ENCODE data around the gene EXOC2.

EXOC2 gene

GRCh38 chr6:692356-692851 lies 535 bp downstream of the EXOC2 start:
- H3K9me3 ChIP-seq (ENCODE audit: insufficient read depth, low read depth, low read length) = no peaks in the 10 kb centered on the region
- no peaks in the 10 kb centered on the region for H3K27me3 ChIP-seq (ENCODE audit: insufficient read depth, low read length)
- H3K4me3 ChIP-seq (ENCODE audit: low read length) = peak overlapping the region; percentile 99
- H3K27ac ChIP-seq (ENCODE audit: low read length) = no peak overlapping the region
- H3K36me3 ChIP-seq (ENCODE audit: insufficient read depth, low read depth, low read length) = peaks cover 22% of the 10 kb centered on the region; the same call in 1 of the 2 replicates
- H3K4me1 ChIP-seq (ENCODE audit: insufficient read depth, low read length) = peaks cover 15% of the 10 kb centered on the region; the same call in 1 of the 2 replicates
- H3K9ac ChIP-seq (ENCODE audit: low read depth, low read length) = peak overlapping the region; percentile 87; the same call in 1 of the 2 replicates

- Histone ChIP-seq H3K9me3 (ENCODE audit: insufficient read depth, low read depth, low read length) (no peaks in the 10 kb centered on the region), H3K27me3 (ENCODE audit: insufficient read depth, low read length) (no peaks in the 10 kb centered on the region), H3K9ac (ENCODE audit: low read depth, low read length) (no peak overlapping the region; the same call in 1 of the 2 replicates), H3K4me1 (ENCODE audit: insufficient read depth, low read length) (peaks cover 29% of the 10 kb centered on the region; the same call in 1 of the 2 replicates), H3K36me3 (ENCODE audit: insufficient read depth, low read depth, low read length) (peaks cover 22% of the 10 kb centered on the region; the same call in 1 of the 2 replicates), H3K27ac (ENCODE audit: low read length) (no peak overlapping the region), H3K4me3 (ENCODE audit: low read length) (no peak overlapping the region)
Measured at GRCh38 chr6:689223-689622, 3.7 kb downstream of the EXOC2 start.

- no peaks in the 10 kb centered on the region for H3K9me3 ChIP-seq (ENCODE audit: insufficient read depth, low read depth, low read length)
- H3K27me3 ChIP-seq (ENCODE audit: insufficient read depth, low read length) = no peaks in the 10 kb centered on the region
- no peak overlapping the region for H3K9ac ChIP-seq (ENCODE audit: low read depth, low read length)
- peaks cover 22% of the 10 kb centered on the region; the same call in 1 of the 2 replicates for H3K36me3 ChIP-seq (ENCODE audit: insufficient read depth, low read depth, low read length)
- H3K27ac ChIP-seq (ENCODE audit: low read length) = no peak overlapping the region
- no peak overlapping the region for H3K4me3 ChIP-seq (ENCODE audit: low read length)
- H3K4me1 ChIP-seq (ENCODE audit: insufficient read depth, low read length) = peaks cover 46% of the 10 kb centered on the region
Measured at GRCh38 chr6:686497-686896, 6.4 kb downstream of the EXOC2 start.

- Histone ChIP-seq H3K9me3 (ENCODE audit: insufficient read depth, low read depth, low read length) (no peaks in the 10 kb centered on the region), H3K9ac (ENCODE audit: low read depth, low read length) (peak overlapping the region; percentile 24; the same call in 1 of the 2 replicates)
Measured at GRCh38 chr6:684831-685636, 7.9 kb downstream of the EXOC2 start.

GRCh38 chr6:683742-684440 lies 9.0 kb downstream of the EXOC2 start:
- Histone ChIP-seq H3K4me1 (ENCODE audit: insufficient read depth, low read length) (peaks cover 58% of the 10 kb centered on the region), H3K9me3 (ENCODE audit: insufficient read depth, low read depth, low read length) (no peaks in the 10 kb centered on the region), H3K9ac (ENCODE audit: low read depth, low read length) (peak overlapping the region; percentile 35; the same call in 1 of the 2 replicates), H3K36me3 (ENCODE audit: insufficient read depth, low read depth, low read length) (peaks cover 11% of the 10 kb centered on the region; the same call in 1 of the 2 replicates), H3K27ac (ENCODE audit: low read length) (no peak overlapping the region), H3K27me3 (ENCODE audit: insufficient read depth, low read length) (no peaks in the 10 kb centered on the region), H3K4me3 (ENCODE audit: low read length) (peak overlapping the region; percentile 56)

More at GRCh38 chr6:684831-685636, 7.9 kb downstream of the EXOC2 start:
- H3K4me3 ChIP-seq (ENCODE audit: low read length) = no peak overlapping the region
- peaks cover 57% of the 10 kb centered on the region for H3K4me1 ChIP-seq (ENCODE audit: insufficient read depth, low read length)
- H3K36me3 ChIP-seq (ENCODE audit: insufficient read depth, low read depth, low read length) = peaks cover 18% of the 10 kb centered on the region; the same call in 1 of the 2 replicates
- no peaks in the 10 kb centered on the region for H3K27me3 ChIP-seq (ENCODE audit: insufficient read depth, low read length)
- peak overlapping the region; percentile 36 for H3K27ac ChIP-seq (ENCODE audit: low read length)

- Histone ChIP-seq H3K9ac (ENCODE audit: low read depth, low read length) (peak overlapping the region; percentile 71), H3K27ac (ENCODE audit: low read length) (peak overlapping the region; percentile 95), H3K36me3 (ENCODE audit: insufficient read depth, low read depth, low read length) (no peaks in the 10 kb centered on the region; the same call in 1 of the 2 replicates), H3K4me3 (ENCODE audit: low read length) (peak overlapping the region; percentile 49; the same call in 1 of the 2 replicates), H3K4me1 (ENCODE audit: insufficient read depth, low read length) (peaks cover 69% of the 10 kb centered on the region), H3K27me3 (ENCODE audit: insufficient read depth, low read length) (no peaks in the 10 kb centered on the region), H3K9me3 (ENCODE audit: insufficient read depth, low read depth, low read length) (no peaks in the 10 kb centered on the region)
Measured at GRCh38 chr6:680666-681340, 12.1 kb downstream of the EXOC2 start.

GRCh38 chr6:680251-680650 lies 12.7 kb downstream of the EXOC2 start:
- Histone ChIP-seq H3K4me3 (ENCODE audit: low read length) (peak overlapping the region; percentile 49; the same call in 1 of the 2 replicates), H3K4me1 (ENCODE audit: insufficient read depth, low read length) (peaks cover 65% of the 10 kb centered on the region), H3K36me3 (ENCODE audit: insufficient read depth, low read depth, low read length) (no peaks in the 10 kb centered on the region; the same call in 1 of the 2 replicates), H3K27me3 (ENCODE audit: insufficient read depth, low read length) (no peaks in the 10 kb centered on the region), H3K9ac (ENCODE audit: low read depth, low read length) (peak overlapping the region; percentile 71; the same call in 1 of the 2 replicates), H3K9me3 (ENCODE audit: insufficient read depth, low read depth, low read length) (no peaks in the 10 kb centered on the region), H3K27ac (ENCODE audit: low read length) (peak overlapping the region; percentile 95)

GRCh38 chr6:679282-679681 lies 13.7 kb downstream of the EXOC2 start:
- peak overlapping the region; percentile 43; the same call in 1 of the 2 replicates for H3K9ac ChIP-seq (ENCODE audit: low read depth, low read length)
- peaks cover 65% of the 10 kb centered on the region for H3K4me1 ChIP-seq (ENCODE audit: insufficient read depth, low read length)
- H3K4me3 ChIP-seq (ENCODE audit: low read length) = no peak overlapping the region
- H3K36me3 ChIP-seq (ENCODE audit: insufficient read depth, low read depth, low read length) = no peaks in the 10 kb centered on the region; the same call in 1 of the 2 replicates
- peak overlapping the region; percentile 4 for H3K27ac ChIP-seq (ENCODE audit: low read length)
- no peaks in the 10 kb centered on the region for H3K27me3 ChIP-seq (ENCODE audit: insufficient read depth, low read length)
- no peaks in the 10 kb centered on the region for H3K9me3 ChIP-seq (ENCODE audit: insufficient read depth, low read depth, low read length)

- H3K9me3 ChIP-seq (ENCODE audit: insufficient read depth, low read depth, low read length) = no peaks in the 10 kb centered on the region
- no peak overlapping the region for H3K27ac ChIP-seq (ENCODE audit: low read length)
- H3K4me3 ChIP-seq (ENCODE audit: low read length) = no peak overlapping the region
- peaks cover 67% of the 10 kb centered on the region for H3K4me1 ChIP-seq (ENCODE audit: insufficient read depth, low read length)
- no peaks in the 10 kb centered on the region; the same call in 1 of the 2 replicates for H3K36me3 ChIP-seq (ENCODE audit: insufficient read depth, low read depth, low read length)
- H3K9ac ChIP-seq (ENCODE audit: low read depth, low read length) = no peak overlapping the region
- H3K27me3 ChIP-seq (ENCODE audit: insufficient read depth, low read length) = no peaks in the 10 kb centered on the region
Measured at GRCh38 chr6:678520-678919, 14.4 kb downstream of the EXOC2 start.

GRCh38 chr6:677919-678318 lies 15.0 kb downstream of the EXOC2 start:
- Histone ChIP-seq H3K9me3 (ENCODE audit: insufficient read depth, low read depth, low read length) (no peaks in the 10 kb centered on the region), H3K4me3 (ENCODE audit: low read length) (no peak overlapping the region), H3K36me3 (ENCODE audit: insufficient read depth, low read depth, low read length) (no peaks in the 10 kb centered on the region; the same call in 1 of the 2 replicates), H3K27ac (ENCODE audit: low read length) (no peak overlapping the region), H3K9ac (ENCODE audit: low read depth, low read length) (0 out of 2 replicates have a peak overlapping the region, but pooled peaks have one; percentile 29), H3K4me1 (ENCODE audit: insufficient read depth, low read length) (peaks cover 61% of the 10 kb centered on the region), H3K27me3 (ENCODE audit: insufficient read depth, low read length) (no peaks in the 10 kb centered on the region)

GRCh38 chr6:674956-675355 lies 18.0 kb downstream of the EXOC2 start:
- H3K9ac ChIP-seq (ENCODE audit: low read depth, low read length) = peak overlapping the region; percentile 56; the same call in 1 of the 2 replicates
- H3K4me1 ChIP-seq (ENCODE audit: insufficient read depth, low read length) = peaks cover 34% of the 10 kb centered on the region
- H3K27ac ChIP-seq (ENCODE audit: low read length) = peak overlapping the region; percentile 18

More at GRCh38 chr6:674956-675355, 18.0 kb downstream of the EXOC2 start:
- H3K27me3 ChIP-seq (ENCODE audit: insufficient read depth, low read length) = no peaks in the 10 kb centered on the region
- H3K36me3 ChIP-seq (ENCODE audit: insufficient read depth, low read depth, low read length) = peaks cover 6% of the 10 kb centered on the region; the same call in 1 of the 2 replicates
- peaks cover 6% of the 10 kb centered on the region; the same call in 1 of the 2 replicates for H3K9me3 ChIP-seq (ENCODE audit: insufficient read depth, low read depth, low read length)
- H3K4me3 ChIP-seq (ENCODE audit: low read length) = no peak overlapping the region

All from iPS-20b (cell line).